NCI-H446 (cell line): ENCODE results near the gene ARRB1.
"Not testable (repeated sequence)": the region's sequence is repeated elsewhere in the genome, so short reads cannot be mapped to it uniquely, and the experiment has no call there.

Source experiments
- DNase-seq, 2 experiments: peaks; one replicate each; lab custom pipeline; 2025; lab: John Stamatoyannopoulos, UW

ARRB1 gene

DNA sequence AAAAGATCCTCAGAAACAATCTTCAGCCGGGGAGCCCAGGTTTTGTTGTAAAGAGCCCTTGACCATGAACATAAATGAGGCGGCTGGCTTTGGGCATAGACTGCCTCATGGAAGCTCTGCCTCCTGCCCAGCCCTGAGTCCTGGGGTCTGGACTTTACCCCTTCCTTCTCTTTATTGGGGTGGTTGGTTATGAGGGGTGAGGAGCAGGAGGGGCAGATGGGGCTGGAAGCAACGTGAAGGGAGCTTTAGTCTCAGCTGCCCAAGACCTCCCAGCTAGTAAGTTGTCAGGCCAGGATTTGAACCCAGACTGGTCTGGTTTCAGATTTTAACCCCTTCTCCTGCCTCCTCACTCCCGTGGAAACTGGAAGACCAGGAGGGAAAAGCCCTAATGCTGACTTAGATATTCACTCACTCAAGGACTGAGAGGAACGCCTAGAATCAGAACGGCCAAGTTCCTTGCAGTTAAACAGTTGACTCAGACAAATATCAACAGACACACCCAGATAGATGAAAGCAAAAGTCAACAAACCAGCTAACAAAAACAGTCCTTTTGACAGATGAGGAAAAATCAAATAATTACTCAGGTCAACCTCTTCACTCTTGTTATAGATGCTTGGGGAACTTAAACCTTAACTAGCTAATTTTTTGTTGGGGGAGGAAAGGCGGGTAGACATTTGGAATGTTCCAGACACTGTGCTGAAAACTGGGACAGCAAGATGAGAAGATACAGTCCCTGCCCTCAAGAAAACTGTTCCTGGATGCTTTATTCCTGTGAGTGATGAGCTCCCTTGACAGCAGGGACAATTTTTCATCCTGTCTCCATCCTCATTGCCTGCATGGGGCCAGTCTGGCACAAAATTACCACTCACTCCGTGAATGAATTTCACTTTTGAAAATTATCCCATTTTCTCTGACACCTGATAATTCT, 20.8 kb upstream of the ARRB1 start:
- DNase-seq = no peak

DNA sequence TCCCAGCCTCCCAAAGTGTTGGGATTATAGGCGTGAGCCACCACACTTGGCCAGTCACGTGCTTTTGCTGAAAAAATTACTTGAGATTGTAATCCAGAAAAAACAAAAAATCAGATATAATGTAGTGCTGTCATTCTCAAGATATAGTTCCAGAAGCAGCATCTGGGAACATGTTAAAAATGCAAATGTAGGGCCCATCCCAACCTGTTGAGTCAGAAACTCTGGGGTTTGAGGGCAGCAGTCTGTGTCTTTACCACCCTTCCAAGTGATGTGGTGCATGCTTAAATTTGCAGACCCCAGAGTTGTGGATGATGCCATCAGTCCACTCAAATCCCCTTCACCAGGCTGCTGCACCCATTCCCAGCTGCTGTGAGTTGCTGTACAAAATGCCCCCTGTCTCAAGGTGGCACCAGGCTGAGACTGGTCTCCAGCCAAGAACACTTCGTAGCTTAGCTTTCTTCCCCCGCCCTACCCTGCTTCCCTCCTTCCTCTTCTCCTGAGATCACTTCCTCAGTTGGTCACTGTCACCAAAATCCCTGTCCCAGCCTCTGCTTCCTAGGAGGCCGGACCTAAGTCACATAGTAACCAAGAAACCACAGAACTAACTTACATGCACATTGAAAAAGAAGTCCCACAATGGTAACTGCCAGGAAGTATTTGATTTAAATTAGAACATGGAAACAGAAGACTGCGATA, 18.2 kb upstream of the ARRB1 start:
- no peak for DNase-seq

DNA sequence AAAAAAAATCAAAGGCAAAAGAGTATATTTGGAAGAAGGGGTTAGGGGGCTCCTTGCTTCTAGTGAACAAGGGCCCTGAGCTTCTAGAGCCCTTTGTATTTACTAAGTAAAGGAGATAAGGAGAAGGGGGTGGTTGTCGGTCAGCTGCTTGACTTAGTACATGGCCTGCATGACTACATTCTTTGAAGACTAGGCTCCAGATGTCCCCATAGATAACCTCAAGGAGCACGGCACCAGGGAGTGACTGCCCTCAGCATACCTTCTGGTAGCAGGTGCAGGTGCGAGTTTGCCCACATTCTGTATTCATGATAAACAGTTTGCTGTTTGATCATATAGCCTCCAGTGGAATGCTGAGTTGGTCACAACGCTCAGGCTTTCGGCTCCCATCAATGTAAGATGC, 15.4 kb upstream of the ARRB1 start:
- not testable (repeated sequence) for DNase-seq

DNA sequence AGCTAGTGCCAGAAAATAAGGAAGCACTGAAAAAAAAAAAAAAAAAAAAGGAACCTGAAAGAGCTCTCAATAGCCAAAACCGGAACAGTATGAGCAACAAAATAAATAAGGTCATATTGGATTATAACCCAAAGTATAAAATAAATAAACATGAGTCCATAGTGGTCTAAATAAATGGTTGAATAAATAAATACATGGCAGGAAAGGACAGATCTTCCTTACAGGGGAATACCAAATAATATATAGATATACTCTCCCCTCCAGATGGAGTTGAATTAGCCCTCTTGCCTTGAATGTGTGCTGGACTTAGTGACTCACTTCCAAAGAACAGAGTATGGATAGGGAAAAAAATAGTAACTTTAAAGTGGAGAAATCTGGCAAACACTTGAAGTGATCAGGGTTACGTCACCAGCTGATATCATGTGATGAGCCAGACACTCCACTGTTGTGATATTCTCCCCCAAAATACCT, 14.3 kb upstream of the ARRB1 start:
- peak in 1 of 2 experiments; percentile 18 for DNase-seq

DNA sequence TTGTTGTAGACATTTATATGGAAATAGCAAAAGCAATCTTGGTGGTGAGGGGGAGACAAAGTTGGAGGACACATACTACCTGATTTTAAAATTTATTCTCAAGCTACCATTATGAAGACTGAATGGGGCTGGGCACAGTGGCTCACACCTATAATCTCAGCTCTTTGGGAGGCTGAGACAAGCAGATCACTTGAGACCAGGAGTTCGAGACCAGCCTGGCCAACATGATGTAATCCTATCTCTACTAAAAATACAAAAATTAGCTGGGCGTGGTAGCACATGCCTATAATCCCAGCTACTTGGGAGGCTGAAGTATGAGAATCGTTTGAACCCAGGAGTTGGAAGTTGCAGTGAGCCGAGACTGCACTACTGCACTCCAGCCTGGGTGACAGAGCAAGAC, 10.8 kb upstream of the ARRB1 start:
- DNase-seq = not testable (repeated sequence)

DNA sequence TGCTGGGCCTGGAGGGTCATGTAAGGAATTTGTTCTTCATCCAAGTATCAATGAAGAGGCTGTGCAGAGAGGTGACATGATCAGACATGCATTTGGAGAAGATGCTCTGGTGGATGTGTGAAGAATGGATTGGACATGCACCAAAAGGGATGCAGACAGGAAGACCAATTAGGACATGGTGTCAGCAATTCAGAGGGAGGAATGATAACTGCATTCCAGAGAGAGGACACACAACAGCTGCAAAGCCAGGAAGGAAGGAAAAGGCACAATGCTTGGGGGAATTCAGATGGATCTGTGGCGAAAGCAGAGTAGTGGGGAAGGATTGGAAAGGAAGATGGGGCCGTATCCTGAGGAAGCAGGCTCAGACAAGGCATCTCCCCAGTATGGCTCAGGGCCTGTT, 5.2 kb upstream of the ARRB1 start:
- DNase-seq = no peak

DNA sequence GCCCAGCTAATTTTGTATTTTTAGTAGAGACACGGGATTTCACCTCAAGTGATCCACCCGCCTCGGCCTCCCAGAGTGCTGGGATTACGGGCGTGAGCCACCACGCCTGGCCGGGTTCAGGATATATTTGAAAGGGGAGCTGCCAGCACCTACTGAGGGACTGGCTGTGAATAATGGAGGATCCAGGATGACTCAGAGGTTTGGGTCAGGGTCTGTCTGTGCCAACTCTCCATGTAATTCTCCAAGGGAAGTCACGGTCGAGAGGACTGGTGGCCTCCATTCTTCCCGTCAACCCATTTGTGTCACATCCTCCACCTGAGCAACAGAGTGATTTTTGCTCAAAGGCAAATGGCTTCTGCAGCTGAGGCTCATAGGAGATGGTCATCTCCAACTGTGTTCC, 3.6 kb upstream of the ARRB1 start:
- DNase-seq = no peak

DNA sequence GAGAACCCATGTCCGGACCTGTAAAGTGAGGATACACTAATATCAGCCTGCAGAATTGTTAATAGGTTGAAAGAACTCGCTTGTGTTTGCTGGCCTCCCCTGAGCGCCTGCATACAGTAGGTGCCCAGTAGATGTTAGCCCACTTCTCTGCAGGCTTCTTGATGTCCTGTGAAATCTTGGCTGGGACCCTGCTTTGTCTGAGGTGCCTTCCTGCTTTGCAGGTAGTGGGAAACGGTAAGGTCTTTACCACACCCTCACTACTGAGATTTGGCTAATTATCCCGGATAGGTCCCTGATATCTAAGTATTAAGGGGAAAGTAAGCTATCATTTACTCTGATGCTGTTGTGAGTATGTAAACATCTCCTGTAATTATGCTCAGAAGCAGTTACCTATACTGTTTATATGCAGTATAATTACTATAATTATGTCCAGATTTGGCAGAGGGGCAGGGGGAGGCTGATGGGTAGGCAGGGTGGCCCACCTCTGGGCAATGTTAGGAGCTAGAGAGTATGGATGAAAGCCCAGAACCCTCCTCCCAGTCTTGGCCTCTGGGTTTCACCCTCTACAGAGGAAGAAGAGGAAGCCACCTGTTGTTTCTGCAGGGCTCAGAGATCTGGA, 1.2 kb upstream of the ARRB1 start:
- no peak for DNase-seq

DNA sequence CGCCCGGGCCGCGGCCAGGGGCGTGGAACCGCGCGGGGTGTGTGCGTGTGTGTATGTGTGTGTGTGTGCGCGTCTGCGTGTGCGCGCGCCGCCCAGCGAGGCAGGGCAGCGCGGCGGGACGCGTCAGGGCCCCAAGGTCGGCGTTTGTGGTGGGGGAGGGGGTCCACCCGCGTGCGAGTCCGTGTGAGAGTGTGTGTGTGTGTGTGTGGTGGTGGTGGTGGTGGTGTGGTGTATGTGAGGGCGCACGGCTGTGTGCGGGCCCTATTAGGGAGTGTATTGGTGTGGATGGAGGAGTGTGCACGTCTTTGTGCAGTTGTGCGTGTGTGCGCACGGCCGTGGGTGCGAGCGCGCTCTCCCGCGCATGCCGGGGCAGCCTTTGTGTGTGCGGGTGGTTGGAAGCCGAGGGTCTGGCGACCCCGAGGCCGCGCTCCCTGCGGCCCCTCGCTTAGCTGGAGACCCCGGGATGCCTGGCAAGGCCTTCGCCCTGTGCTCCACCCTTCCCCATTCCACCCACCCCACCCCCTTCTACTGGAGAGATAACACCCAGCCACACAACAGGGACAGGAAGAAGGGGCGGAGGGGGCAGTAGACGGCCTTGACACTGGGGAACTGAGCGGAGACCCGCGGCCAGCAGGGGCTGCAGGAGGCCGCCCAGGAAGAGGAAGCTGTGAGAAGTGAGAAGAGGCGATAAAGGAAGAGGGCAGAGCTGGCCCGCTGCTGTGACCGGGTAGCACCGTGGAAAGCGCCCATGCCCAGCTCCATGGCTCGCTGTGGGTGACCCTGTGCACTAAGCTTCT, 528 bp upstream of the ARRB1 start:
- DNase-seq = peak in 1 of 2 experiments; percentile 47

DNA sequence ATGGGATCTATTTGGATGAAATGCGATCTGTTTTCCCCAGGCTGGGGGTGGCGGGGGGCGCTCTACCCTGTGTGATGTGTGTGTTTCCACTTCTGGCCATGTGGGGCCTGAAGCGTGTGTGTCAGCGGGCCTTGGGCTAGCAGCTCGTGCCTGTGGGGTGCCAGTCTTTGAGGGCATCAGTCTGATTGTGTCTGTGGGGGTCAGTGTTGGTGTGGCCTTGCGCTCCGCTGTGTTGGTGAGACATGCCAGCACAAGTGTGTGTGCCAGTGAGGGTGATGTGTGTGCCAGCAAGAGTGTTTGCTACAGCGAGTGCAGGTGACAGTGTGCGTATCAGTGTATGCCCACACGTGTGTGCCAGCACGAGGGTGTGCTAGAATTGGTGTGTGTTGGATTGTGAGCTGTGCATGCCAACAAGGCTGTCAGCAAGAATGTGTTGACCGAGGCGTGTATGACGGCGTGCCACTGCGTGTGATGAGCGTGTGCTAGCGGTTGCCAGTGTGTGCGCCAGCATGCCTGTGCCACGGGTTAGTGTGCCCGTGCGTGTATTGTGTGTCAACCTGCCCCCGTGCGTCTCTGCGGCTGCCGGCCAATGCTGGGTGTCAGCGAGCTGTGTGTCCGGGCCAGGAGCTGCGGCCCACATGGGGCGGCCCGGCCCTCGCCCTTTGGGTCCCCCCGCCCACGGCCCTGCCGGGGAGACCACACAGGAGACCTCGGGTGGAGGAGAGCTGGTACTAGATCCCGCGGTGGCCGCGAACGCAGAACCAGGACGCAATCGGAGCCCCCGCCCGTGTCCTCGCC, 519 bp downstream of the ARRB1 start:
- peak in 1 of 2 experiments; percentile 30 for DNase-seq

DNA sequence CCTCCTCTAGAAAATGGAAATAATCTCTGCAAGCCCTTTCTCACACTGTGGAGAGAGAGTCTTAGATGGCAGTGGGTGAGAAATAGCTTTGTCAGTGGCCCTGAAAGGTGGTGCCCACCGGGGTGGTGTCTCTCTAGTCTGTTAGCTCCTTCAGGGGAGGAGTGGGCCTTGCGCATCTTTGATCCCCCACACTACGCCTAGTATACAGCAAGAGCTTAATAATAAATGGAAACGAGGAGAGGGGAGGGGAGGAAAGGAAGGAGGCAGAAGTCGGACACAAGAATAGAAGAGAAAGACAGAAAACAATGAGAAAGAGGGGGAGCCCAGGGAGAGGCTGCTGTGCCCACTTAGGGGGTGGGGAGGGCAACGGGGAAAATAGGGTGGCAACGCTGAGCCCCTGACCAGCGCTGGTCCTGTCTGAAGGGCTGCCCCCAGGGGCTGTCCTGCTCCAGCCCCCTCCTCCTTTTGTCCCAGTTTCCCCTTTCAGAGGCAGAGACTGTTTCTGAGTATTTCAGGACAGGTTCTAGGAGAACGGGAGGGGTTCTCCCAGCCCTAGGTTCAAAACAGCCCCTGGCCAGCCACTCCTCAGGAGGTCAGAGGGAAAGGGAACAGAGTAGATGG, 1.2 kb downstream of the ARRB1 start:
- no peak for DNase-seq

DNA sequence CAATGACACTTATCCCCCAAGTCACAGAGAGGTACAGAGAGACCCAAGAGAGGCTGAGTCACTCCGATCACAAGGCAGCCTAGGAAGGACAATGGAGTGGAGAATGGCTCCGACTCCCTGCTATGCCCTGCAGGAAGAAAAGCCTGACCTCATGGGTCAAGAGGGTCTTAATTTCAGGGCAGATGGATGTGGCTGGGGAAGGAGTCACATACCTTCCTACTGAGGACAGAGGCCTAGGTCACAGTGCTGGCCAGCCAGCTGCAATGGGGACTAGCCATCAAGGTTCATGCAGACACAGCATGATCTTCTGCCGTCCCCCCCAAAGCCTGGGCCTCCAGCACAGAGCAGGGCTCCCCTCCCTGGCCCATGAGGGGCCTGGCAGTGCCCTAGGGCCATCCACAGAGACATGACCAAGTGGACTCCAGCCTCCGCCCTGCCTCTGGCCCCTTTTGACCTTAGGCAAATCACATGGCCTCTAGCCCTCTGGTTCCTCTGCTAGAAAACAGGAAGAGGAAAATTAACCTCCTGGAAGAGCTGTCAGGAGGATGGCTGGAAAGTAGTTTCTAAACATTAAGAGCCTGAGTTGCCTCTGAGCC, 1.8 kb downstream of the ARRB1 start:
- no peak for DNase-seq

DNA sequence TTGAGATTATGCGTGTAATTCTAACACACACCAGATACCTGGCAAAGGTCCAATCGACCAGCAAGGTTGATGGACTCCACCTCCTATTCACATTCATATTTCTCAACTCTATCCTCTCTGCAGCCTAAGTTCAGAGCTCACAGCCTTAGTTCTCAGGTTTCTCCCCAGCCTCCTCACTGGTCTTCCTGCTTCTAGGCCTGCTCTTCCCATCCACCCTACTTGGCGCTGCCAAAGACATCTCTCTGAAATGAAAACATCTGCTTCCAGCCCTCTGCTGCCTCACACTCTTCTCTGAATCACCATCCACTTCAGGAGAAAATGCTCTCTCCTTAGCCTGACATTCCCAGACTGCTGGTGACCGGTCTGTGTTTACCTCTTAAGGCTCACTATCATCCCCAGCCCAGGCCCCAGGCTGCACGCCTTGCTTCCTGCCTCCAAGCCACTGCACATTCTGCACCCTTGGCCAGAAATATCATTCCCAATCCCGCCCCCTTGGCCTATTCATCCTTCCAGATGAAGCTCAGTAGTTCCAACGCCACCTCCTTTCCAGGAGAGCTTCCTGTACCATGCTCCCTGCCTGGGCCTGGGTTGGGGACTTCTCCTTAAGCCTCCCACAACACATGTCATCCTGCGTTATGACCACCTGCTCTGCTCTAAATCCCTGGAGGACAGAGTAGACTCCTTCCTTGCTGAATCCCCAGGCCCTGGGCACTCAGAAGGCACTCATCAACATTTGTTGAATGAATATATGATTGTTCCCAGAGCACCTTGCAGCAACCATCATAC, 3.5 kb downstream of the ARRB1 start:
- DNase-seq = peak; percentile 49 to 82

DNA sequence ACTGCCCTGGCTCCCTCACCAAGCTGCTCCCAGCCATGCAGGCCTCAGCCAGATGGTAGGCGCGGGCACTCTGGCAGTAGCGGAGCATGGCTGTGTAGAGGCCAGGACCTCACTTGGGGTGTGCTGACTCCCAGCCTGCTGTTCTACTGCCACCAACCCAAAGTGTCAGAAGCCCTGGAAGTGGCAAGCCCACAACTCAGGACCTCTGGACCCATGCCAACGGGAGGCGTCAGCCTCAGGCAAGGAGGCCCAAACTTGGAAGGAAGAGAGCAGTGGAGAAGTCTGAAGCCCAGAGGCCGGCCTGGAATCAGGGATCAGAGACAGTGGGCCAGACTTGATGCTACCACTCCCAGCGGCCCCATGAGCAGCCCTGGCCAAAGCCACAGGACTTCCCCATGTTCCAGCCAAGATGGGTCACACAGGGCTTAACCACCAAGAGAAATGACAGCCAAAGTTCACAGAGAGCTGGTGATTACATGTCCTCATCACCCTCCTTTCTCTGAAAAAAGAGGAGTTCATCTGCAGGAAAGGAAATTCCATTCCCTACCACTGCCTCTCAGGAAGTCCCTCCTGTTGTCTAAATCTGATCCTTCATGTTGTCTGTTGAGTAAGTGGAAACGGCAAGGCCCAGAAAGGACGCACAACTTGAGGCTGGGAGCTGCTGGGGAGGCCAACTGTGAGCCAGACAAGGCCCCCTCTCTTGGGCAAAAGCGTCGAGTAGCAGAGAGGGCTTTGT, 4.4 kb downstream of the ARRB1 start:
- DNase-seq = peak; percentile 36 to 85

DNA sequence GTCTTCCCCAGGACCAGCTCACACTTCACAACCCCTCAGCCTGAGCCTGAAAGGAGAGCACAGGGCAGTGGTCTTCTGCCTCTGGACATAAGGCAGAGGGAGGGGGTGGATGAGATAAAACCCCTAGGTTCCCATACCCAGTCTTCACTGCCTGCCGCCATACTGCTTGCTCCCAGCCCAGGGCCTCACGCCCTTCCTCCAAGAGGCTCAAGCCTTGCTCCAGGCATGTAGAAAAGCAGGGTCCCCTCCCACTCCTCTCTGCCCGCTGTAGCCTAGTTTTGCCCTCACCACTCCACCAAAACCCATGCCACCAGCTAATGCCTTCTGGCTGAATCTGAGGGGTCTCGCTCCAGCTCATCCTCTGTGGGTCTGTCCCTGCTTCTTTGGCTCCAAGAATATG, 5.2 kb downstream of the ARRB1 start:
- DNase-seq = no peak

DNA sequence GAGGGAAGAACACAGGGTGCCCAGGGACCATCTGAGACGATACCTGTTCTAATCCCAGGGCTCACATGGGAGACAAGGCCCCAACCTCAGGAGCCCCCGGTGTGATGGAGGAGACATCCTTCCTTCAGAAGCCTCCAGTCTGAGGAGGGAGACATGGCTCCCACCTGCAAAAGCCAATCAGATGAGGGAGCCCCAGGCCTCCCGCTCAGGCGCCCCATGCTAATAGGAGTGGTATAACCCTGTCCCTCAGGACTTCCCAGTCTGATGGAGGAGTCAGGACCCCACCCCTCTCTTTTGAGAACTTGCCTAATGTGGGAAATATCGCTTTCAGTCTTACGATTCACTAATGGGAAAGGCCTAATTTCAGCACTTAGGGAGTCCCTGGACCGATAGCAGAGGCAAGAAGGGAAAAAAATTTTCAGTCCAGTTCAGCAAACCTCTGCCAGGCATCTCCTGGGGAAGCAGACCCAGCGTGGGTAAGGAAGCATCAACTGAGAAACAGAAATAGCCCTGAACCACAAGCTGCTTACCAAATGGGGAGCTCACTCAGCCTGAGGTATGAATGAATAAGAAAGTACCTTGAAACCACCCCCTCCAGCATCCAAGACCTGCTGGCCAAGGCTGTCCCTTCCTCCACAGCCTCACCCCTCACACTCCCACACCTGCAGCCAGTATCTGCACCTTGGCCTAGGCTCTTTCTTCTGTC, 5.9 kb downstream of the ARRB1 start:
- no peak for DNase-seq

DNA sequence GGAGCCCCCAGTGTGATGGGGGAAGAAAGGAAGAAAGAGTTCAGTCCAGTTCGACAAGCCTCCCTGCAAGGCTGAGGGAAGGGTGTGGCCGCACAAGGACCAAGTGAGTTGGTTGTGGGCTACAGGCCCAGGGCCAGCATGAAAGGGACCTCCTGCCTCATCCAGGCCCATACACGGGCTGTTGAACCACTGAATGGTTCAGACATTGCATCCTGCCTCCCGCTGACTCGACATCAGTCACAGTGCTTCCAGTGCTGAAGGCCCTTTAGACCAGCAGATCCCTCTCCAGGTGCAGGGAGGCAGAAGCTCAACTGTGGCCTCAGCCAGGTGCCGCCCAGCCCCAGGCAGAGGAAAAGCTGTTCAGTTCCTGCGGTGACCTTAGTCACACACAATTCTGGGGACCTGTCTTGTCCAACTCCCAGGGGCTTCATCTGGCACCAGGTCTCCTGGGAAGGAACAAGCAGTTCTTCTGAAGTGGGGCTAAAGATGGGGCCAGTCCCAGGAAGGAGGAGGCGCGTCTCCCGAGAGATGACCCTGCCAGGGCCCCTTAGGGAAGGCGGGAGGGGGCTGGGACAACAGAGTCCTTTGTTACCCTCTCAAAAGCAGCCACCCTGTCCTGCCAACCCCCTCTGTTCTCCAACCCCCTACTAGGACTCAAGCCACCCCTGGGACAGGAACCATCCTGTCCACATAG, 6.6 kb downstream of the ARRB1 start:
- DNase-seq = no peak
